Sigmoid colon (tissue), 7 donors: ENCODE results near the gene TMEM207. TPM values are rescaled to one million over a fixed set of nuclear protein-coding genes. Genes with fewer than 3 reads are reported as not detected.

ENCODE experiments used
- DNase-seq: peaks from one replicate; pipeline ENCODE4 v3.0.0-alpha.2; 2019
- H3K27ac ChIP-seq, 4 donors: fragments of 200-600 bp; sonication (generic); one replicate each; pipeline ENCODE4 v1.5.1; 2016 to 2019; ENCODE audit warnings: mild to moderate bottlenecking in 1 of 4
- H3K27me3 ChIP-seq, 3 donors: fragments of 200-600 bp; sonication (generic); one replicate each; pipeline ENCODE4 v1.5.1; 2019; ENCODE audit warnings: mild to moderate bottlenecking in 1 of 3
- H3K36me3 ChIP-seq, 4 donors: fragments of 200-600 bp; sonication (generic); one replicate each; pipeline ENCODE4 v1.5.1; 2016 to 2019
- H3K4me1 ChIP-seq, 4 donors: fragments of 200-600 bp; sonication (generic); one replicate each; pipeline ENCODE4 v1.5.1; 2017 to 2019
- H3K4me3 ChIP-seq, 4 donors: fragments of 200-600 bp; sonication (generic); one replicate each; pipeline ENCODE4 v1.5.1; 2017 to 2019; ENCODE audit warnings: mild to moderate bottlenecking in 2 of 4, moderate library complexity in 1 of 4
- H3K9me3 ChIP-seq, 4 donors: fragments of 200-600 bp in 3 of 4; sonication (generic) in 3 of 4; one replicate each; pipeline versions ENCODE4 v1.5.1 to v1.6.1; 2013 to 2019
- EP300 ChIP-seq, 4 donors: sonication (generic); formaldehyde crosslinking; IDR thresholded peaks; one replicate each; pipeline ENCODE4 v1.6.1; 2017; ENCODE audit warnings: antibody characterized with exemption in 4 of 4
- POLR2A ChIP-seq, 2 donors: fragments of 450-650 bp; IDR thresholded peaks; one replicate each; pipeline ENCODE4 v1.6.1; 2016; ENCODE audit warnings: antibody characterized with exemption in 2 of 2, mild to moderate bottlenecking in 2 of 2, moderate library complexity in 2 of 2
- POLR2AphosphoS5 ChIP-seq, 4 donors: sonication (generic); formaldehyde crosslinking; IDR thresholded peaks; one replicate each; pipeline ENCODE4 v1.6.1; 2017; ENCODE audit warnings: antibody characterized with exemption in 4 of 4
- WGBS, 2 donors: extraction: QIAGEN DNeasy Blood & Tissue Kit; methylation state at CpG; one replicate each; pipeline ENCODE4 v1.1.7; 2013; 5-methylcytosine and 5-hydroxymethylcytosine counted together
- intact Hi-C: fragments of 100-400 bp; cut with DNase I; formaldehyde crosslinking; loops from one replicate; pipeline ENCODE4 v1.15.1; 2023
- polyA plus RNA-seq, 3 donors: library from polyadenylated mRNA; stranded (reverse); fragments of 200-250 nt; gene quantifications; one replicate each; pipeline ENCODE4 v1.2.3, GENCODE V29; 2013
- total RNA-seq, 4 donors: library from RNA; depleted of rRNA; stranded (reverse); fragments of >200 nt; gene quantifications; one replicate each; pipeline ENCODE4 v1.1.0, GENCODE V29; 2016
- TF ChIP-seq, protein P1 (sequence below), 4 experiments: fragments of 450-650 bp in 3 of 4; fragments of 200-600 bp in 1 of 4; IDR thresholded peaks; one replicate each; pipeline ENCODE4 v1.5.1; 2016 to 2019; ENCODE audit warnings: antibody characterized with exemption in 4 of 4, mild to moderate bottlenecking in 3 of 4, moderate library complexity in 2 of 4
- donor health status: healthy with polysubstance abuse.
- donor health status: Bipolar disorder and iron deficiency.
- donor health status: healthy.

The TMEM207 gene
- total and polyA plus RNA-seq, 7 donors, result not detected

DNA sequence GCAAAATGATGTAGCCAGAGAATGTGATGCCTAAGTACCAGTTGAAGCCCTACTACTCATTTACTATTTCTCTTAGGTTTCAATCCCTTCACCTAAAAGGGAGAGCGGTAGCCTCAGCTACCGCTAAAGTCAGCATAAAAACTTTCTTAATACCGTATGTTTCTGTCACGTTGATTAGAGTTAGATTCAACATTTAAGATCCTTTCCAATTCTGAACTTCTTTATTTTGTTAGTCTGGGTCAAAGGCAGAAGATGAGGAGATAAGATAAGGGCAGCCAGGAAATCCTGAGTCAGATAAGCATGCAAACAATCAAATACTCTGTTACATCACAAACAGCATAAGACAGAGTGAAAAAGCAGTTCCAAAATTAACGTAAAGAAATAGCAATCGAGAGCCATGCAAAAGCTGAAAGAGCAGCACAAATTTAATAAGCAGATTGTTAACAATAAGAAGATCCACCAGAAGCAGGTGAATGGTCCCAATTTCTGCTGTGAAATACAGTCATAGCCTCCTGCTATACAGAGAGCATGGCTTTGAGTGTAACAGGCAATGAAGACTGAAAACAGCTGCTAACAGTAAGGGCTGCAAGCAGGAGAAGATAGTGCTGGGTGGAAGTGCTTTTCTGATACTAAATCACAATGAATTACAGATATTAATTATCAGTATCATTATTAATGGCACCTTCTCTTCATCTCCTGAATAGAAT lies 3.0 kb downstream of the TMEM207 start:
- intact Hi-C loops, result no loop called here

DNA sequence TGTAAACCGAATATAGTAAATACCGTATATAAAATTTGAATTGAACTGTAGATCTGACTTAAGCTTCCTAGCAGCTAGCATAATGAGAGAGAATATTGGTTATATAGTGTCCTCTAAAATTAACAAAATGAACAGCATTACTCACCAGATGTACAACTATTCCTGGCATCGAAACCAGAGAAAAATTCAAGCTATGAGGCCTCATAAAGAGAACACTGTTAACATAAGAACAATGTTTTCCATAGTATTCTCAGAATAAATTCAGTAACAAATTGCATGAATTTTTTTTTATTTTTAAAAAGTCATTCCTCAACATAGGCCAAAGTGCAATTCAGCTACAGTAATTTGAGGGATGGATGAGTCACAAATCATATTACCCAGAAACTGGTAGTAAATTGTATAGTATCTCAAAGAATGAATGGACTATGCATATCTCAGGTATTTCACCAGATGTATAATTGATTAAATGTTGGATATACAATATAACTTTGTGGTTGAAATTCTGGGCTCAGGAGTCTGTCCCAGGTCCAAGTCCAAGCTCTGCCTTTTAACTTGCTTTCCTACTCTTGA lies 5.0 kb downstream of the TMEM207 start:
- no peaks in the 10 kb centered on the region for H3K9me3 ChIP-seq
- DNase-seq, result no peak
- TF ChIP-seq, protein P1, sequence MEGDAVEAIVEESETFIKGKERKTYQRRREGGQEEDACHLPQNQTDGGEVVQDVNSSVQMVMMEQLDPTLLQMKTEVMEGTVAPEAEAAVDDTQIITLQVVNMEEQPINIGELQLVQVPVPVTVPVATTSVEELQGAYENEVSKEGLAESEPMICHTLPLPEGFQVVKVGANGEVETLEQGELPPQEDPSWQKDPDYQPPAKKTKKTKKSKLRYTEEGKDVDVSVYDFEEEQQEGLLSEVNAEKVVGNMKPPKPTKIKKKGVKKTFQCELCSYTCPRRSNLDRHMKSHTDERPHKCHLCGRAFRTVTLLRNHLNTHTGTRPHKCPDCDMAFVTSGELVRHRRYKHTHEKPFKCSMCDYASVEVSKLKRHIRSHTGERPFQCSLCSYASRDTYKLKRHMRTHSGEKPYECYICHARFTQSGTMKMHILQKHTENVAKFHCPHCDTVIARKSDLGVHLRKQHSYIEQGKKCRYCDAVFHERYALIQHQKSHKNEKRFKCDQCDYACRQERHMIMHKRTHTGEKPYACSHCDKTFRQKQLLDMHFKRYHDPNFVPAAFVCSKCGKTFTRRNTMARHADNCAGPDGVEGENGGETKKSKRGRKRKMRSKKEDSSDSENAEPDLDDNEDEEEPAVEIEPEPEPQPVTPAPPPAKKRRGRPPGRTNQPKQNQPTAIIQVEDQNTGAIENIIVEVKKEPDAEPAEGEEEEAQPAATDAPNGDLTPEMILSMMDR (IDR thresholded peaks at IDR 0.05), result no peak
- no peak for TF ChIP-seq POLR2A (IDR thresholded peaks at IDR 0.05)
- TF ChIP-seq POLR2AphosphoS5 (IDR thresholded peaks at IDR 0.05), result no peak
- no peak for TF ChIP-seq EP300 (IDR thresholded peaks at IDR 0.05)
- WGBS, 2 donors, result 91 to 93% methylated on average over 3 of the region's 3 CpGs
- H3K4me3 ChIP-seq, result no peak overlapping the region
- H3K27ac ChIP-seq, result no peak overlapping the region
- H3K36me3 ChIP-seq, result no peaks in the 10 kb centered on the region
- no peaks in the 10 kb centered on the region for H3K4me1 ChIP-seq
- intact Hi-C loops, result no loop called here
- no peaks in the 10 kb centered on the region for H3K27me3 ChIP-seq

More for the DNA sequence above, 3.0 kb downstream of the TMEM207 start:
- H3K27me3 ChIP-seq, result no peaks in the 10 kb centered on the region
- no peak for DNase-seq
- no peaks in the 10 kb centered on the region for H3K36me3 ChIP-seq
- no peaks in the 10 kb centered on the region for H3K4me1 ChIP-seq
- no peak for TF ChIP-seq POLR2A (IDR thresholded peaks at IDR 0.05)
- TF ChIP-seq POLR2AphosphoS5 (IDR thresholded peaks at IDR 0.05), result no peak
- TF ChIP-seq, protein P1 (IDR thresholded peaks at IDR 0.05), result no peak
- no peak for TF ChIP-seq EP300 (IDR thresholded peaks at IDR 0.05)
- WGBS, 2 donors, result 14 to 22% methylated on average over 6 of the region's 6 CpGs
- H3K9me3 ChIP-seq, result no peaks in the 10 kb centered on the region
- H3K27ac ChIP-seq, result no peak overlapping the region
- no peak overlapping the region for H3K4me3 ChIP-seq

DNA sequence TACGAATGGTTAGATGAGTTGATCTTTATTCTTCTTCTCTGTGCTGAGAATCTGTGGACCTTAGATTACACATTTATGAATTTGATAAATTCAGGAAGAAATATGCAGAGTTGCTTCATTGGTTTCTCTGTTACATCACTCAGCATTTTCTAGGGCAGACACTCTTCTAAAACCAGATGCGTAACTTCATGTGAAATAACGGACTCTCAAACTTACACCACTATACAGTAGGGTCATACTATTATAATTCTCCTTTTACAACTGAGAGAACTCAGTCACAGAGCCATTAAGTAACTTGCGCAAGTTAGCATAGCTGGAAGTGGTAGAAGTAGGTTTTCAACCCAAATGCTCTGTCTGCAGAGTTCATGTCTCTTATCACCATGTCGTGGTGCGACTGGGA lies 5.7 kb downstream of the TMEM207 start:
- TF ChIP-seq POLR2AphosphoS5 (IDR thresholded peaks at IDR 0.05) (no peak), POLR2A (IDR thresholded peaks at IDR 0.05) (no peak), EP300 (IDR thresholded peaks at IDR 0.05) (no peak)
- TF ChIP-seq, protein P1 (IDR thresholded peaks at IDR 0.05), result no peak
- no peak overlapping the region for H3K4me3 ChIP-seq
- H3K36me3 ChIP-seq, result no peaks in the 10 kb centered on the region
- intact Hi-C loops, result no loop called here
- no peaks in the 10 kb centered on the region for H3K4me1 ChIP-seq
- WGBS, 2 donors, result 89 to 95% methylated on average over 6 of the region's 6 CpGs
- no peaks in the 10 kb centered on the region for H3K9me3 ChIP-seq
- DNase-seq, result no peak
- H3K27ac ChIP-seq, result no peak overlapping the region
- no peaks in the 10 kb centered on the region for H3K27me3 ChIP-seq

DNA sequence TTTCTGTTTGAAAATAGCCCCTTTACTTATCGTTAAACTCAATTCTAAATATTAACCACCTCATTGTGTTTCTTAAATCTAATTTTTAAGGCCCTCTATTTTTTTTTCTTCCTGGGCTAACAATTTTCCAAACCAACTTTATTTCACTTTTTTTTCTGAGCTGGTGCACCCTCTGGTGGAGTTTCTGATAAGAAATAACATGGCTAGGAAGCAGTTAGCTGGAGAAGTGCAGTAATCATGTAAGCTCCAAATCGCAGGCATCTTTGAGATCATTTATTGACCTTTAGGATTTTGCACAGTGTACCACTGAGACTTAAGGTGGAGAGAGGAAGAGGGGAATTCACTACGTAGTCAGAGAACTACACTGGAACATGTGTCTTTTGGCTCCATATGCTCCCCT lies 6.4 kb downstream of the TMEM207 start:
- no peaks in the 10 kb centered on the region for H3K4me1 ChIP-seq
- no peak overlapping the region for H3K4me3 ChIP-seq
- intact Hi-C loops, result no loop called here
- no peaks in the 10 kb centered on the region for H3K9me3 ChIP-seq
- H3K36me3 ChIP-seq, result no peaks in the 10 kb centered on the region
- no peak for DNase-seq
- no peaks in the 10 kb centered on the region for H3K27me3 ChIP-seq
- no peak overlapping the region for H3K27ac ChIP-seq
- TF ChIP-seq POLR2AphosphoS5 (IDR thresholded peaks at IDR 0.05) (no peak), POLR2A (IDR thresholded peaks at IDR 0.05) (no peak), EP300 (IDR thresholded peaks at IDR 0.05) (no peak)
- TF ChIP-seq, protein P1 (IDR thresholded peaks at IDR 0.05), result no peak
- 72 to 81% methylated on average over 3 of the region's 3 CpGs for WGBS, 2 donors
